ENCODE results near the gene ARID5A. TPM values are rescaled to one million over a fixed set of nuclear protein-coding genes. Genes with fewer than 3 reads are reported as not detected.

The ARID5A gene
- total RNA-seq, 1 experiment from 2014 or later = 7.3 TPM

GRCh38 chr2:96491860-96492497 lies 44.6 kb upstream of the ARID5A start:
- H3K27ac ChIP-seq (ENCODE audit: low read depth, low read length, poor library complexity, severe bottlenecking) = no peak overlapping the region
- DNase-seq (ENCODE audit: low spot score) = no peak
- ChIA-PET POLR2A (ENCODE audit: low non-redundant PET) (no interaction called here), CTCF (interaction anchor here (0.6 to 0.7 kb wide), 2 partner anchors 44 to 55 kb away, joined by 3 read pairs; no protein-coding TSS in a partner anchor)
- H3K4me1 ChIP-seq (ENCODE audit: insufficient read depth, low read length, poor library complexity, severe bottlenecking) = peaks cover 3% of the 10 kb centered on the region
- intact Hi-C loops (cut with micrococcal nuclease; ENCODE audit: unreplicated experiment) = no loop called here
- H3K27me3 ChIP-seq (replicated peaks; ENCODE audit: insufficient read depth, low read depth, low read length, poor library complexity) = no peaks in the 10 kb centered on the region
- no peaks in the 10 kb centered on the region for H3K36me3 ChIP-seq (ENCODE audit: insufficient read depth, low read length, poor library complexity, severe bottlenecking)
- H3K9me3 ChIP-seq (ENCODE audit: low read depth, low read length, poor library complexity, severe bottlenecking) = peaks cover 6% of the 10 kb centered on the region
- no TSS peak for BruUV-seq (replicated peaks)
- no peak overlapping the region for H3K4me3 ChIP-seq (ENCODE audit: low read depth, low read length, poor library complexity, severe bottlenecking)
- TF ChIP-seq EZH2 (IDR thresholded peaks at IDR 0.05; ENCODE audit: borderline replicate concordance, low read depth, low read length, poor library complexity, severe bottlenecking) = no peak
- TF ChIP-seq, protein P1, sequence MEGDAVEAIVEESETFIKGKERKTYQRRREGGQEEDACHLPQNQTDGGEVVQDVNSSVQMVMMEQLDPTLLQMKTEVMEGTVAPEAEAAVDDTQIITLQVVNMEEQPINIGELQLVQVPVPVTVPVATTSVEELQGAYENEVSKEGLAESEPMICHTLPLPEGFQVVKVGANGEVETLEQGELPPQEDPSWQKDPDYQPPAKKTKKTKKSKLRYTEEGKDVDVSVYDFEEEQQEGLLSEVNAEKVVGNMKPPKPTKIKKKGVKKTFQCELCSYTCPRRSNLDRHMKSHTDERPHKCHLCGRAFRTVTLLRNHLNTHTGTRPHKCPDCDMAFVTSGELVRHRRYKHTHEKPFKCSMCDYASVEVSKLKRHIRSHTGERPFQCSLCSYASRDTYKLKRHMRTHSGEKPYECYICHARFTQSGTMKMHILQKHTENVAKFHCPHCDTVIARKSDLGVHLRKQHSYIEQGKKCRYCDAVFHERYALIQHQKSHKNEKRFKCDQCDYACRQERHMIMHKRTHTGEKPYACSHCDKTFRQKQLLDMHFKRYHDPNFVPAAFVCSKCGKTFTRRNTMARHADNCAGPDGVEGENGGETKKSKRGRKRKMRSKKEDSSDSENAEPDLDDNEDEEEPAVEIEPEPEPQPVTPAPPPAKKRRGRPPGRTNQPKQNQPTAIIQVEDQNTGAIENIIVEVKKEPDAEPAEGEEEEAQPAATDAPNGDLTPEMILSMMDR (conservative IDR thresholded peaks at IDR 0.05; ENCODE audit: low read depth, low read length) = no peak

DNA sequence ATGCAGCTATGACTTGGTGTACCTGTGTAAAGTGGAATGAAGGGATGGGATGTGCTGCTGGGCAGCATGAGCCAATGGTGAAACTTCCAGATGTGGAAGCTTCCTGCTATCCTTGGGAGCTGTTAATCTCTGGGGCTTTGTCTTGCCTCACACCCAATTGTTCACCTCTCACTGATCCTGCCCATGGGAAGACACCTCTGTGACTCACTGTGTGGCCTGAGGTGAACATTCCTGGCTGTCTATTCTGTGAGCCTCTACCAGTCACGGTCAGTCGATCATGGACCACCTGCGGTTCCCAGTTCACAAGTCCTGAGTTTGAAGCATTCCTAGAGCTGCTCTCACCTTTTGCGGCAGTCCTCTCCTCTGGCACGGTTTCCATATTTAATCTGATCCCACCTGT lies 43.5 kb upstream of the ARID5A start:
- POLR2A ChIA-PET (ENCODE audit: low non-redundant PET) = no interaction called here
- Histone ChIP-seq H3K9me3 (ENCODE audit: low read depth, low read length, poor library complexity, severe bottlenecking) (peaks cover 6% of the 10 kb centered on the region), H3K27me3 (replicated peaks; ENCODE audit: insufficient read depth, low read depth, low read length, poor library complexity) (no peaks in the 10 kb centered on the region), H3K27ac (ENCODE audit: low read depth, low read length, poor library complexity, severe bottlenecking) (no peak overlapping the region), H3K36me3 (ENCODE audit: insufficient read depth, low read length, poor library complexity, severe bottlenecking) (no peaks in the 10 kb centered on the region), H3K4me3 (ENCODE audit: low read depth, low read length, poor library complexity, severe bottlenecking) (no peak overlapping the region), H3K4me1 (ENCODE audit: insufficient read depth, low read length, poor library complexity, severe bottlenecking) (peaks cover 3% of the 10 kb centered on the region)
- DNase-seq (ENCODE audit: low spot score) = no peak
- no TSS peak for BruUV-seq (replicated peaks)
- CTCF ChIA-PET = no interaction called here
- TF ChIP-seq, protein P1 (conservative IDR thresholded peaks at IDR 0.05; ENCODE audit: low read depth, low read length) = no peak
- TF ChIP-seq EZH2 (IDR thresholded peaks at IDR 0.05; ENCODE audit: borderline replicate concordance, low read depth, low read length, poor library complexity, severe bottlenecking) = no peak
- intact Hi-C loops (cut with micrococcal nuclease; ENCODE audit: unreplicated experiment) = no loop called here

GRCh38 chr2:96494188-96494587 lies 42.4 kb upstream of the ARID5A start:
- CTCF ChIA-PET = no interaction called here
- no peak for TF ChIP-seq EZH2 (IDR thresholded peaks at IDR 0.05; ENCODE audit: borderline replicate concordance, low read depth, low read length, poor library complexity, severe bottlenecking)
- TF ChIP-seq, protein P1 (conservative IDR thresholded peaks at IDR 0.05; ENCODE audit: low read depth, low read length) = no peak
- POLR2A ChIA-PET (ENCODE audit: low non-redundant PET) = no interaction called here
- Histone ChIP-seq H3K9me3 (ENCODE audit: low read depth, low read length, poor library complexity, severe bottlenecking) (peaks cover 6% of the 10 kb centered on the region), H3K4me1 (ENCODE audit: insufficient read depth, low read length, poor library complexity, severe bottlenecking) (peaks cover 3% of the 10 kb centered on the region), H3K4me3 (ENCODE audit: low read depth, low read length, poor library complexity, severe bottlenecking) (no peak overlapping the region), H3K27me3 (replicated peaks; ENCODE audit: insufficient read depth, low read depth, low read length, poor library complexity) (no peaks in the 10 kb centered on the region), H3K36me3 (ENCODE audit: insufficient read depth, low read length, poor library complexity, severe bottlenecking) (no peaks in the 10 kb centered on the region), H3K27ac (ENCODE audit: low read depth, low read length, poor library complexity, severe bottlenecking) (no peak overlapping the region)
- intact Hi-C loops (cut with micrococcal nuclease; ENCODE audit: unreplicated experiment) = no loop called here
- BruUV-seq (replicated peaks) = no TSS peak
- no peak for DNase-seq (ENCODE audit: low spot score)
